Activated T-cell treated with anti-CD3 and anti-CD28 coated beads, Interleukin-2, amount 50 U/mL, for 4 hours (primary cell): ENCODE results near the gene CD14. TPM values are rescaled to one million over a fixed set of nuclear protein-coding genes. Genes with fewer than 3 reads are reported as not detected.
"Not testable (repeated sequence)": the region's sequence is repeated elsewhere in the genome, so short reads cannot be mapped to it uniquely, and the experiment has no call there.

Experiments
- ATAC-seq, 2 donors: fragments of 200-7000 bp; cut with Tn5 transposase; one replicate each; pipeline ENCODE4 v1.10.0; 2021
- DNase-seq: peaks from one replicate; pipeline ENCODE4 v3.0.0-alpha.2; 2020
- H3K27me3 Mint-ChIP-seq: one replicate; pipeline ENCODE4 v1.8.0; 2021; ENCODE audit warnings: low read depth, mixed read lengths
- H3K36me3 Mint-ChIP-seq: one replicate; pipeline ENCODE4 v1.8.0; 2022; ENCODE audit warnings: mixed read lengths; ENCODE audit not compliant: insufficient read depth
- H3K4me1 Mint-ChIP-seq: one replicate; pipeline ENCODE4 v1.8.0; 2021; ENCODE audit warnings: low read depth, mixed read lengths
- H3K4me3 Mint-ChIP-seq: one replicate; pipeline ENCODE4 v1.8.0; 2021; ENCODE audit warnings: mild to moderate bottlenecking, moderate library complexity, mixed read lengths
- H3K9me3 Mint-ChIP-seq: one replicate; pipeline ENCODE4 v1.8.0; 2021; ENCODE audit warnings: mixed read lengths
- total RNA-seq, 3 donors: library from RNA; stranded (reverse); gene quantifications; one replicate each; pipeline ENCODE4 v1.2.1, GENCODE V29; 2021

Gene CD14
- total RNA-seq, 3 donors from 2014 or later = 0.43 to 0.86 (median 0.50) TPM

GRCh38 chr5:140642718-140643117, 9.7 kb upstream of the CD14 start:
- H3K4me1 Mint-ChIP-seq = peaks cover 47% of the 10 kb centered on the region
- H3K9me3 Mint-ChIP-seq = no peaks in the 10 kb centered on the region
- H3K4me3 Mint-ChIP-seq = no peak overlapping the region
- peaks cover 18% of the 10 kb centered on the region for H3K36me3 Mint-ChIP-seq
- no peaks in the 10 kb centered on the region for H3K27me3 Mint-ChIP-seq
- no peak for ATAC-seq
- no peak for DNase-seq

GRCh38 chr5:140641716-140642115, 8.7 kb upstream of the CD14 start:
- ATAC-seq (no peak), DNase-seq (no peak)
- no peak overlapping the region for H3K4me3 Mint-ChIP-seq
- H3K27me3 Mint-ChIP-seq = no peaks in the 10 kb centered on the region
- no peaks in the 10 kb centered on the region for H3K9me3 Mint-ChIP-seq
- H3K4me1 Mint-ChIP-seq = peaks cover 44% of the 10 kb centered on the region
- peaks cover 17% of the 10 kb centered on the region for H3K36me3 Mint-ChIP-seq

- DNase-seq (peak; percentile 96), ATAC-seq (peak; percentile 95 to 97)
- no peaks in the 10 kb centered on the region for H3K9me3 Mint-ChIP-seq
- H3K27me3 Mint-ChIP-seq = no peaks in the 10 kb centered on the region
- peaks cover 39% of the 10 kb centered on the region for H3K4me1 Mint-ChIP-seq
- H3K4me3 Mint-ChIP-seq = peak within 1 kb of the TSS; percentile 89
- peaks cover 12% of the 10 kb centered on the region for H3K36me3 Mint-ChIP-seq
These were observed 6.4 kb upstream of the CD14 start, which contains the start of gene TMCO6 for GRCh38 chr5:140639148-140639981. Gene TMCO6, plus strand, starts transcription at chr5:140639451. Its CDS starts 77 bp downstream, at chr5:140639528.

- not testable (repeated sequence) for H3K9me3 Mint-ChIP-seq, ATAC-seq, H3K27me3 Mint-ChIP-seq, DNase-seq, H3K36me3 Mint-ChIP-seq
- Mint-ChIP-seq H3K4me3 (peak overlapping the region; percentile 89), H3K4me1 (peaks cover 39% of the 10 kb centered on the region)
These were observed 5.8 kb upstream of the CD14 start for GRCh38 chr5:140638898-140639147.

- Mint-ChIP-seq H3K4me3 (no peak overlapping the region), H3K4me1 (peaks cover 48% of the 10 kb centered on the region), H3K36me3 (peaks cover 3% of the 10 kb centered on the region), H3K27me3 (peaks cover 3% of the 10 kb centered on the region), H3K9me3 (no peaks in the 10 kb centered on the region)
- ATAC-seq (no peak), DNase-seq (no peak)
These were observed 4.6 kb upstream of the CD14 start for GRCh38 chr5:140637371-140638100.

GRCh38 chr5:140635291-140636257, 2.6 kb upstream of the CD14 start:
- Mint-ChIP-seq H3K27me3 (peaks cover 11% of the 10 kb centered on the region), H3K9me3 (no peaks in the 10 kb centered on the region), H3K4me3 (no peak overlapping the region), H3K4me1 (peaks cover 45% of the 10 kb centered on the region), H3K36me3 (no peaks in the 10 kb centered on the region)
- DNase-seq (no peak), ATAC-seq (peak in 1 of 2 donors; percentile 3)

- no peaks in the 10 kb centered on the region for H3K9me3 Mint-ChIP-seq
- H3K4me3 Mint-ChIP-seq = no peak overlapping the region
- no peak for DNase-seq
- H3K27me3 Mint-ChIP-seq = peaks cover 11% of the 10 kb centered on the region
- H3K4me1 Mint-ChIP-seq = peaks cover 37% of the 10 kb centered on the region
- ATAC-seq = no peak
- H3K36me3 Mint-ChIP-seq = no peaks in the 10 kb centered on the region
These were observed 1.1 kb upstream of the CD14 start for GRCh38 chr5:140634103-140634502.

GRCh38 chr5:140633501-140633900, 526 bp upstream of the CD14 start:
- no peak for ATAC-seq
- Mint-ChIP-seq H3K4me1 (peaks cover 31% of the 10 kb centered on the region), H3K36me3 (no peaks in the 10 kb centered on the region), H3K4me3 (peak overlapping the region; percentile 80), H3K9me3 (no peaks in the 10 kb centered on the region), H3K27me3 (peaks cover 11% of the 10 kb centered on the region)
- no peak for DNase-seq

- peaks cover 3% of the 10 kb centered on the region for H3K9me3 Mint-ChIP-seq
- ATAC-seq (peak; percentile 81 to 84), DNase-seq (peak; percentile 32)
- peaks cover 28% of the 10 kb centered on the region for H3K4me1 Mint-ChIP-seq
- H3K4me3 Mint-ChIP-seq = peak overlapping the region; percentile 80
- H3K36me3 Mint-ChIP-seq = no peaks in the 10 kb centered on the region
- H3K27me3 Mint-ChIP-seq = peaks cover 16% of the 10 kb centered on the region
These were observed 482 bp downstream of the CD14 start for GRCh38 chr5:140632366-140633020.

GRCh38 chr5:140631831-140632365, 1.1 kb downstream of the CD14 start:
- Mint-ChIP-seq H3K4me3 (peak overlapping the region; percentile 80), H3K4me1 (peaks cover 28% of the 10 kb centered on the region), H3K27me3 (peaks cover 16% of the 10 kb centered on the region), H3K9me3 (peaks cover 3% of the 10 kb centered on the region), H3K36me3 (no peaks in the 10 kb centered on the region)
- DNase-seq (peak; percentile 15), ATAC-seq (peak; percentile 57 to 61)

GRCh38 chr5:140631036-140631417, 1.9 kb downstream of the CD14 start:
- H3K27me3 Mint-ChIP-seq = peaks cover 16% of the 10 kb centered on the region
- DNase-seq (no peak), ATAC-seq (no peak)
- H3K4me1 Mint-ChIP-seq = peaks cover 28% of the 10 kb centered on the region
- H3K4me3 Mint-ChIP-seq = peak overlapping the region; percentile 45
- no peaks in the 10 kb centered on the region for H3K36me3 Mint-ChIP-seq
- peaks cover 3% of the 10 kb centered on the region for H3K9me3 Mint-ChIP-seq

- H3K9me3 Mint-ChIP-seq = peaks cover 3% of the 10 kb centered on the region
- DNase-seq (no peak), ATAC-seq (no peak)
- H3K27me3 Mint-ChIP-seq = peaks cover 16% of the 10 kb centered on the region
- H3K4me3 Mint-ChIP-seq = no peak overlapping the region
- peaks cover 28% of the 10 kb centered on the region for H3K4me1 Mint-ChIP-seq
- H3K36me3 Mint-ChIP-seq = no peaks in the 10 kb centered on the region
These were observed 2.5 kb downstream of the CD14 start for GRCh38 chr5:140630292-140631035.

- DNase-seq (no peak), ATAC-seq (no peak)
- H3K27me3 Mint-ChIP-seq = peaks cover 13% of the 10 kb centered on the region
- peaks cover 3% of the 10 kb centered on the region for H3K9me3 Mint-ChIP-seq
- H3K4me3 Mint-ChIP-seq = no peak overlapping the region
- H3K4me1 Mint-ChIP-seq = peaks cover 18% of the 10 kb centered on the region
- H3K36me3 Mint-ChIP-seq = no peaks in the 10 kb centered on the region
These were observed 4.3 kb downstream of the CD14 start for GRCh38 chr5:140628711-140629110.
